NCI-H524 treated with DMSO at 0.1 percent for 48 hours (cell line): Measurements from ENCODE around the gene MRPL36.

Experiments used
- DNase-seq: peaks from one replicate; lab custom pipeline; 2025; lab: John Stamatoyannopoulos, UW

MRPL36 gene

GRCh38 chr5:1781726-1782384 is 17.8 kb downstream of the MRPL36 start:
- no peak for DNase-seq

- no peak for DNase-seq
These were observed 18.5 kb downstream of the MRPL36 start for GRCh38 chr5:1781107-1781506.

GRCh38 chr5:1780614-1780930 is 19.1 kb downstream of the MRPL36 start:
- no peak for DNase-seq

GRCh38 chr5:1779782-1780613 is 19.6 kb downstream of the MRPL36 start:
- no peak for DNase-seq

GRCh38 chr5:1779021-1779680 is 20.5 kb downstream of the MRPL36 start:
- DNase-seq, result no peak

GRCh38 chr5:1778138-1779020 is 21.3 kb downstream of the MRPL36 start:
- no peak for DNase-seq

GRCh38 chr5:1777281-1778137 is 22.1 kb downstream of the MRPL36 start:
- DNase-seq, result no peak

GRCh38 chr5:1776831-1777230 is 22.8 kb downstream of the MRPL36 start:
- DNase-seq, result no peak

- DNase-seq, result no peak
These were observed 27.0 kb downstream of the MRPL36 start for GRCh38 chr5:1772634-1773033.

- no peak for DNase-seq
These were observed 28.2 kb downstream of the MRPL36 start for GRCh38 chr5:1771149-1772065.

- DNase-seq, result no peak
These were observed 29.2 kb downstream of the MRPL36 start for GRCh38 chr5:1770443-1770802.

- no peak for DNase-seq
These were observed 29.7 kb downstream of the MRPL36 start for GRCh38 chr5:1769752-1770442.

GRCh38 chr5:1769017-1769640 is 30.5 kb downstream of the MRPL36 start:
- DNase-seq, result no peak

GRCh38 chr5:1768283-1769000 is 31.2 kb downstream of the MRPL36 start:
- no peak for DNase-seq

GRCh38 chr5:1767524-1768282 is 31.9 kb downstream of the MRPL36 start:
- DNase-seq, result no peak

GRCh38 chr5:1765880-1766235 is 33.8 kb downstream of the MRPL36 start:
- no peak for DNase-seq

- no peak for DNase-seq
These were observed 34.3 kb downstream of the MRPL36 start for GRCh38 chr5:1765141-1765879.
